H9 (cell line): Measurements from ENCODE around the gene DENND1C. TPM values are rescaled to one million over a fixed set of nuclear protein-coding genes. Genes with fewer than 3 reads are reported as not detected.

Experiments used
- DNase-seq: peaks from one replicate; pipeline ENCODE4 v3.0.0-alpha.2; 2017
- H2AFZ ChIP-seq: one replicate; pipeline ENCODE4 v1.6.1; 2013; ENCODE audit warnings: mild to moderate bottlenecking, low read length, control low read depth, moderate library complexity
- H2AK5ac ChIP-seq: 2 replicates; pipeline ENCODE4 v1.6.1; 2013; ENCODE audit warnings: low read length, control low read depth, mixed read lengths; ENCODE audit not compliant: insufficient read length
- H2BK120ac ChIP-seq: one replicate; pipeline ENCODE4 v1.6.1; 2013; ENCODE audit warnings: low read depth, mild to moderate bottlenecking, low read length, control low read depth, inconsistent platforms; ENCODE audit not compliant: poor library complexity, severe bottlenecking
- H2BK12ac ChIP-seq: 2 replicates; pipeline ENCODE4 v1.6.1; 2013; ENCODE audit warnings: low read length, control low read depth, mixed read lengths, low read depth; ENCODE audit not compliant: insufficient read length
- H2BK15ac ChIP-seq: 2 replicates; pipeline ENCODE4 v1.6.1; 2013; ENCODE audit warnings: low read depth, low read length, control low read depth
- H2BK20ac ChIP-seq: one replicate; pipeline ENCODE4 v1.6.1; 2013; ENCODE audit warnings: low read depth, mild to moderate bottlenecking, low read length, control low read depth, inconsistent platforms; ENCODE audit not compliant: poor library complexity, severe bottlenecking
- H2BK5ac ChIP-seq: 2 replicates; pipeline ENCODE4 v1.6.1; 2013; ENCODE audit warnings: low read length, control low read depth, mixed read lengths; ENCODE audit not compliant: insufficient read length
- H3K14ac ChIP-seq: 2 replicates; pipeline ENCODE4 v1.6.1; 2013; ENCODE audit warnings: low read length, control low read depth; ENCODE audit not compliant: insufficient read depth
- H3K18ac ChIP-seq: 2 replicates; pipeline ENCODE4 v1.6.1; 2013; ENCODE audit warnings: low read depth, mild to moderate bottlenecking, mixed read lengths, low read length, control low read depth; ENCODE audit not compliant: insufficient read length
- H3K23ac ChIP-seq: 2 replicates; pipeline ENCODE4 v1.6.1; 2013; ENCODE audit warnings: low read length, control low read depth, mixed read lengths, low read depth; ENCODE audit not compliant: insufficient read length
- H3K23me2 ChIP-seq: 2 replicates; pipeline ENCODE4 v1.6.1; 2013; ENCODE audit warnings: low read depth, mild to moderate bottlenecking, mixed read lengths, low read length, control low read depth; ENCODE audit not compliant: insufficient read length, poor library complexity, severe bottlenecking
- H3K27ac ChIP-seq: 2 replicates; pipeline ENCODE4 v1.5.1; 2013; ENCODE audit warnings: low read length, control low read depth, mixed read lengths, low read depth; ENCODE audit not compliant: insufficient read length
- H3K27me3 ChIP-seq: 2 replicates; pipeline ENCODE4 v1.6.1; 2013; ENCODE audit warnings: low read length, control low read depth, inconsistent platforms; ENCODE audit not compliant: insufficient read depth
- H3K4ac ChIP-seq: 2 replicates; pipeline ENCODE4 v1.6.1; 2013; ENCODE audit warnings: low read depth, mild to moderate bottlenecking, control low read depth, inconsistent platforms, low read length, moderate library complexity
- H3K4me1 ChIP-seq: 2 replicates; pipeline ENCODE4 v1.6.1; 2013; ENCODE audit warnings: low read length, control low read depth, inconsistent platforms; ENCODE audit not compliant: insufficient read depth
- H3K4me2 ChIP-seq: 2 replicates; pipeline ENCODE4 v1.6.1; 2013; ENCODE audit warnings: low read length, control low read depth, mixed read lengths; ENCODE audit not compliant: insufficient read length, insufficient read depth
- H3K56ac ChIP-seq: 2 replicates; pipeline ENCODE4 v1.6.1; 2013; ENCODE audit warnings: low read depth, mild to moderate bottlenecking, mixed read lengths, low read length, control low read depth; ENCODE audit not compliant: insufficient read length
- H3K79me1 ChIP-seq: 2 replicates; pipeline ENCODE4 v1.6.1; 2013; ENCODE audit warnings: low read depth, mild to moderate bottlenecking, moderate library complexity, low read length, control low read depth, inconsistent platforms; ENCODE audit not compliant: insufficient read depth, poor library complexity, severe bottlenecking
- H3K79me2 ChIP-seq: 2 replicates; pipeline ENCODE4 v1.6.1; 2013; ENCODE audit warnings: low read length, control low read depth, inconsistent platforms; ENCODE audit not compliant: insufficient read depth
- H3K9ac ChIP-seq: 2 replicates; pipeline ENCODE4 v1.6.1; 2013; ENCODE audit warnings: low read length, control low read depth, mixed read lengths; ENCODE audit not compliant: insufficient read length; ENCODE audit errors: extremely low read depth
- H3K9me3 ChIP-seq: one replicate; pipeline ENCODE4 v1.6.1; 2013; ENCODE audit warnings: low read depth, low read length, inconsistent platforms; ENCODE audit not compliant: control insufficient read depth
- H3T11ph ChIP-seq: one replicate; pipeline ENCODE4 v1.6.1; 2013; ENCODE audit warnings: mild to moderate bottlenecking, low read length, control low read depth, inconsistent platforms
- H4K20me1 ChIP-seq: one replicate; pipeline ENCODE4 v1.6.1; 2013; ENCODE audit not compliant: control insufficient read depth, insufficient read length, insufficient read depth
- H4K5ac ChIP-seq: 2 replicates; pipeline ENCODE4 v1.6.1; 2013; ENCODE audit warnings: low read depth, mild to moderate bottlenecking, mixed read lengths, low read length, control low read depth; ENCODE audit not compliant: insufficient read length
- H4K8ac ChIP-seq: replicated peaks from 2 replicates; pipeline ENCODE4 v1.6.1; 2013; ENCODE audit warnings: low read length, control low read depth, mixed read lengths, low read depth; ENCODE audit not compliant: insufficient read length
- H4K91ac ChIP-seq: 2 replicates; pipeline ENCODE4 v1.6.1; 2013; ENCODE audit warnings: low read depth, mild to moderate bottlenecking, moderate library complexity, mixed read lengths, low read length, control low read depth; ENCODE audit not compliant: insufficient read length
- H3K27ac Mint-ChIP-seq, 3 experiments: 2 replicates in 2 of 3; 3 replicates in 1 of 3; pipeline ENCODE4 v1.8.0; 2020 to 2021; ENCODE audit warnings: mixed read lengths in 3 of 3, mild to moderate bottlenecking in 1 of 3, moderate library complexity in 1 of 3
- H3K27me3 Mint-ChIP-seq: 2 replicates; pipeline ENCODE4 v1.8.0; 2021; ENCODE audit warnings: low read depth, mild to moderate bottlenecking, moderate library complexity, mixed read lengths
- H3K36me3 Mint-ChIP-seq, 3 experiments: 2 replicates in 2 of 3; 3 replicates in 1 of 3; pipeline ENCODE4 v1.8.0; 2020 to 2021; ENCODE audit warnings: low read depth in 3 of 3, mixed read lengths in 3 of 3; ENCODE audit not compliant: insufficient read depth in 1 of 3
- H3K4me1 Mint-ChIP-seq, 2 experiments: 2 replicates each; pipeline ENCODE4 v1.8.0; 2020; ENCODE audit warnings: mixed read lengths in 2 of 2
- H3K4me3 Mint-ChIP-seq, 2 experiments: 2 replicates in 1 of 2; 3 replicates in 1 of 2; pipeline ENCODE4 v1.8.0; 2020 to 2021; ENCODE audit warnings: mild to moderate bottlenecking in 2 of 2, mixed read lengths in 2 of 2, moderate library complexity in 1 of 2
- H3K9me3 Mint-ChIP-seq, 2 experiments: 2 replicates in 1 of 2; 3 replicates in 1 of 2; pipeline ENCODE4 v1.8.0; 2020; ENCODE audit warnings: mild to moderate bottlenecking in 2 of 2, mixed read lengths in 2 of 2, moderate library complexity in 1 of 2
- CTCF ChIP-seq: fragments of 200-600 bp; sonication (generic); conservative IDR thresholded peaks from 3 replicates; pipeline ENCODE4 v1.8.0; 2021; ENCODE audit warnings: antibody characterized with exemption, mild to moderate bottlenecking
- WGBS: extraction: QIAGEN DNeasy Blood & Tissue Kit; methylation state at CpG from one replicate; pipeline ENCODE4 v1.1.7; 2013; ENCODE audit warnings: missing lambda C conversion rate, low lambda C conversion rate, mixed read lengths; ENCODE audit not compliant: insufficient read length; ENCODE audit errors: extremely low coverage; 5-methylcytosine and 5-hydroxymethylcytosine counted together
- total RNA-seq: library from RNA; stranded (reverse); gene quantifications from 2 replicates; pipeline ENCODE4 v1.2.1, GENCODE V29; 2021

The DENND1C gene
- total RNA-seq, 1 experiment from 2014 or later, result 2.4 TPM

GRCh38 chr19:6529351-6529750 lies 47.8 kb upstream of the DENND1C start:
- Mint-ChIP-seq H3K27ac (no peak overlapping the region), H3K4me3 (peak overlapping the region in 1 of 2 experiments; percentile 78; a peak in 3 of 5 replicates), H3K9me3 (peaks cover 0 to 4% of the 10 kb centered on the region in 2 experiments; a peak in 2 of 5 replicates), H3K36me3 (no peaks in the 10 kb centered on the region), H3K27me3 (peaks cover 54% of the 10 kb centered on the region), H3K4me1 (peaks cover 30 to 38% of the 10 kb centered on the region in 2 experiments)
- H2BK5ac ChIP-seq, result no peak overlapping the region
- no peak overlapping the region for H4K5ac ChIP-seq
- no peak overlapping the region for H2AK5ac ChIP-seq
- H4K8ac ChIP-seq, result no peak overlapping the region
- no peak overlapping the region for H3K14ac ChIP-seq
- H3K4me1 ChIP-seq, result peaks cover 6% of the 10 kb centered on the region; the same call in 1 of the 2 replicates
- no peak overlapping the region for H3K4me2 ChIP-seq
- no CpG with 5 or more reads among the region's 2 CpGs for WGBS
- H3K4ac ChIP-seq, result no peak overlapping the region
- H3K79me2 ChIP-seq, result no peaks in the 10 kb centered on the region
- TF ChIP-seq CTCF, result no peak
- no peak overlapping the region for H2AFZ ChIP-seq
- no peaks in the 10 kb centered on the region for H3K9me3 ChIP-seq
- no peak overlapping the region for H2BK20ac ChIP-seq
- no peak overlapping the region for H3K56ac ChIP-seq
- no peak overlapping the region for H3K27ac ChIP-seq
- H3K18ac ChIP-seq, result no peak overlapping the region
- no peak overlapping the region for H3K23ac ChIP-seq
- no peaks in the 10 kb centered on the region for H4K20me1 ChIP-seq
- no peak overlapping the region for H3T11ph ChIP-seq
- peaks cover 13% of the 10 kb centered on the region; the same call in 1 of the 2 replicates for H3K27me3 ChIP-seq
- DNase-seq, result no peak
- no peak overlapping the region for H3K9ac ChIP-seq
- H4K91ac ChIP-seq, result no peak overlapping the region
- no peak overlapping the region for H2BK12ac ChIP-seq
- no peak overlapping the region for H2BK120ac ChIP-seq
- no peaks in the 10 kb centered on the region for H3K79me1 ChIP-seq
- H3K23me2 ChIP-seq, result peaks cover 22% of the 10 kb centered on the region
- no peak overlapping the region for H2BK15ac ChIP-seq
